ENCODE data around the gene TMEM234.
A peak's percentile ranks its signal among the peaks of the same experiment; 100 is the strongest.

The TMEM234 gene

DNA sequence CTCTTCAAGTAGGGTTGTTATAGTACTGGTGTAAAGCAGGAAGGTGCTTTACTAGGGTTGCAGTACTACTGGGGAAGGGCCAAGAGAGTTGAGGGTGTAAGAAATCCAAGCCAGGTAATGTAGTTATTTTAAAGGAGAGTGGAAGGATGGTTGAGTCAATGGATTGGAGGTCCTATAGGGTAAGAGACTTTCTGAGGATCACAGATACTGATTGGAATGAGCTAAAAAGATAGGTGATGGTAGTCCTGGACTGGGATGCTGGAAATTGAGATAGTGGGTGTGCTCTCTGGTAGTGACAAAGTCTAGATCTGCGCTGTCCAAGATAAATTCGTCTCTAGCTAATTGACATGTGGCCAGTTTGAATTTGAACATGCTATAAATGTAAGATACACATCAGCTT is 35.7 kb downstream of the TMEM234 start:
- H3K27me3 ChIP-seq (replicated peaks), result no peaks in the 10 kb centered on the region
- no peak overlapping the region for H3K27ac ChIP-seq
- no peak overlapping the region for H3K4me3 ChIP-seq (ENCODE audit: low read depth, low read length)
- no peak for DNase-seq
- in situ Hi-C loops (cut with HindIII; ENCODE audit: low pct_ligation_motif_present, low sequenced_read_pairs), result no loop called here
- no peak for TF ChIP-seq CTCF (IDR thresholded peaks at IDR 0.05; ENCODE audit: low read depth, low read length, missing control alignments)
- H3K36me3 ChIP-seq (replicated peaks), result peaks cover 76% of the 10 kb centered on the region

GRCh38 chr1:32186077-32186476 is 36.1 kb downstream of the TMEM234 start:
- no peak for DNase-seq
- no peak overlapping the region for H3K27ac ChIP-seq
- no peak overlapping the region for H3K4me3 ChIP-seq (ENCODE audit: low read depth, low read length)
- H3K27me3 ChIP-seq (replicated peaks), result no peaks in the 10 kb centered on the region
- H3K36me3 ChIP-seq (replicated peaks), result peaks cover 72% of the 10 kb centered on the region
- in situ Hi-C loops (cut with HindIII; ENCODE audit: low pct_ligation_motif_present, low sequenced_read_pairs), result no loop called here
- no peak for TF ChIP-seq CTCF (IDR thresholded peaks at IDR 0.05; ENCODE audit: low read depth, low read length, missing control alignments)

DNA sequence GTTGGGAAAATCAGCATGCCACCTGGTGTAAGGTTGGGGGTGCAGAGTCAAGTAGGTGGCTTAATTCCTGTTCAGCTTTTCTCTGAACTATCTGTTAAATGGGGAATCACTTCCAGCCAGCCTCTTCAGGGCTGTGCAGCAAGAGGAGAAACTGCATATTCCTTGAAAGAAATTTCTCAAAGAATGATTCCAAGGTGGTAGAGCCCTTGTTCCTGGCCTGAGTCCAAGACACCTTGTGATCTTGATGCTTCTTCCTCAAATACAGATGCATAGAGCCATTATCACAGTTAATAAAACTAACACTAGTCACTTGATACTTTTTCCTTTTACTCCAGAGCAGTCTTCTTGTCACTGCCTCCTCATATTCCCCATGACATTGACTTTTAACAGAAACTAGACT is 37.5 kb downstream of the TMEM234 start:
- Histone ChIP-seq H3K27me3 (replicated peaks) (no peaks in the 10 kb centered on the region), H3K4me3 (ENCODE audit: low read depth, low read length) (no peak overlapping the region), H3K27ac (no peak overlapping the region), H3K36me3 (replicated peaks) (peaks cover 58% of the 10 kb centered on the region)
- in situ Hi-C loops (cut with HindIII; ENCODE audit: low pct_ligation_motif_present, low sequenced_read_pairs), result no loop called here
- TF ChIP-seq CTCF (IDR thresholded peaks at IDR 0.05; ENCODE audit: low read depth, low read length, missing control alignments), result no peak
- no peak for DNase-seq

GRCh38 chr1:32182060-32182459 is 40.1 kb downstream of the TMEM234 start:
- peaks cover 32% of the 10 kb centered on the region for H3K36me3 ChIP-seq (replicated peaks)
- no peaks in the 10 kb centered on the region for H3K27me3 ChIP-seq (replicated peaks)
- in situ Hi-C loops (cut with HindIII; ENCODE audit: low pct_ligation_motif_present, low sequenced_read_pairs), result no loop called here
- no peak for DNase-seq
- no peak overlapping the region for H3K27ac ChIP-seq
- TF ChIP-seq CTCF (IDR thresholded peaks at IDR 0.05; ENCODE audit: low read depth, low read length, missing control alignments), result no peak
- H3K4me3 ChIP-seq (ENCODE audit: low read depth, low read length), result peak overlapping the region; percentile 15

GRCh38 chr1:32181563-32181962 is 40.6 kb downstream of the TMEM234 start:
- in situ Hi-C loops (cut with HindIII; ENCODE audit: low pct_ligation_motif_present, low sequenced_read_pairs), result no loop called here
- Histone ChIP-seq H3K4me3 (ENCODE audit: low read depth, low read length) (peak overlapping the region; percentile 73), H3K36me3 (replicated peaks) (peaks cover 30% of the 10 kb centered on the region), H3K27ac (no peak overlapping the region), H3K27me3 (replicated peaks) (no peaks in the 10 kb centered on the region)
- DNase-seq, result no peak
- TF ChIP-seq CTCF (IDR thresholded peaks at IDR 0.05; ENCODE audit: low read depth, low read length, missing control alignments), result no peak

DNA sequence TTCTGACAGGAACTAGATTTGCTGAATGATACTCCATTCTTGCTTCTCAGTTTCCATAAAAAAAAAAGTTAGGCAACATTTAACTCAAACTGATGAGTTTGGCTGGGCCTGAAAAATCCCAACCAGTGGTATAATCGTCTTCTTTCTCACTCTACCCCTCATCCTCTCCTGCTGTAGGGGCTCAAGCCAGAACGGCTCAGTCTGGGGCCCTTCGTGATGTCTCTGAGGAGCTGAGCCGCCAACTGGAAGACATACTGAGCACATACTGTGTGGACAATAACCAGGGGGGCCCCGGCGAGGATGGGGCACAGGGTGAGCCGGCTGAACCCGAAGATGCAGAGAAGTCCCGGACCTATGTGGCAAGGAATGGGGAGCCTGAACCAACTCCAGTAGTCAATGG is 41.1 kb downstream of the TMEM234 start:
- TF ChIP-seq CTCF (IDR thresholded peaks at IDR 0.05; ENCODE audit: low read depth, low read length, missing control alignments), result no peak
- peak overlapping the region; percentile 73 for H3K4me3 ChIP-seq (ENCODE audit: low read depth, low read length)
- H3K36me3 ChIP-seq (replicated peaks), result peaks cover 25% of the 10 kb centered on the region
- no peak for DNase-seq
- H3K27me3 ChIP-seq (replicated peaks), result no peaks in the 10 kb centered on the region
- H3K27ac ChIP-seq, result peak overlapping the region; percentile 84
- in situ Hi-C loops (cut with HindIII; ENCODE audit: low pct_ligation_motif_present, low sequenced_read_pairs), result no loop called here
